ENCODE results near the gene ATP2A3.

DNA sequence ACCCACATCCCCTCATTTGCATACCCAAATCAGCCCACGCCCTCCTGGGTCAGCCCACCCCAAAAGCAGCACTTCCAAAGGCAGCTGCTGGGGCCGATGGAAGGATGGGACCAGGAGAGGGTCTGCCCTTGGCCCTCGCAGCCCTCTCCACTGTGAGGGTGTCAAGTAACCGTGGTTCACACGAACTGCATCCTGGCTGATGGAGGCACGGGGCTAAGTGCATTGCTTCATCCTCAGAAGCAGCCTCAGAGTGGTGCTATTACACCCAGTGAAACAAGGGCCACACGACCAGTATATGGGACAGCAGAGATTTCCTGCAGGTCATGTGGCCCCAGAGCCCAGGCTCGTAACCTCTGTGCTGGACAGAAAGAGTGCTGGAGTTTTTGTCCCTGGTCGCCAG, 13.2 kb upstream of the ATP2A3 start:
- no peak for TF ChIP-seq POLR2A (IDR thresholded peaks at IDR 0.05)
- TF ChIP-seq, protein P1, sequence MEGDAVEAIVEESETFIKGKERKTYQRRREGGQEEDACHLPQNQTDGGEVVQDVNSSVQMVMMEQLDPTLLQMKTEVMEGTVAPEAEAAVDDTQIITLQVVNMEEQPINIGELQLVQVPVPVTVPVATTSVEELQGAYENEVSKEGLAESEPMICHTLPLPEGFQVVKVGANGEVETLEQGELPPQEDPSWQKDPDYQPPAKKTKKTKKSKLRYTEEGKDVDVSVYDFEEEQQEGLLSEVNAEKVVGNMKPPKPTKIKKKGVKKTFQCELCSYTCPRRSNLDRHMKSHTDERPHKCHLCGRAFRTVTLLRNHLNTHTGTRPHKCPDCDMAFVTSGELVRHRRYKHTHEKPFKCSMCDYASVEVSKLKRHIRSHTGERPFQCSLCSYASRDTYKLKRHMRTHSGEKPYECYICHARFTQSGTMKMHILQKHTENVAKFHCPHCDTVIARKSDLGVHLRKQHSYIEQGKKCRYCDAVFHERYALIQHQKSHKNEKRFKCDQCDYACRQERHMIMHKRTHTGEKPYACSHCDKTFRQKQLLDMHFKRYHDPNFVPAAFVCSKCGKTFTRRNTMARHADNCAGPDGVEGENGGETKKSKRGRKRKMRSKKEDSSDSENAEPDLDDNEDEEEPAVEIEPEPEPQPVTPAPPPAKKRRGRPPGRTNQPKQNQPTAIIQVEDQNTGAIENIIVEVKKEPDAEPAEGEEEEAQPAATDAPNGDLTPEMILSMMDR (IDR thresholded peaks at IDR 0.05 in 4 of 5, conservative IDR thresholded peaks at IDR 0.05 in 1 of 5), result no peak

Measured in gastrocnemius medialis (tissue), 4 donors.